ENCODE results near the gene TMTC4.
"Not testable (repeated sequence)": the region's sequence is repeated elsewhere in the genome, so short reads cannot be mapped to it uniquely, and the experiment has no call there.

The TMTC4 gene

GRCh38 chr13:100580045-100580444 lies 94.5 kb downstream of the TMTC4 start:
- no peak for FAIRE-seq

DNA sequence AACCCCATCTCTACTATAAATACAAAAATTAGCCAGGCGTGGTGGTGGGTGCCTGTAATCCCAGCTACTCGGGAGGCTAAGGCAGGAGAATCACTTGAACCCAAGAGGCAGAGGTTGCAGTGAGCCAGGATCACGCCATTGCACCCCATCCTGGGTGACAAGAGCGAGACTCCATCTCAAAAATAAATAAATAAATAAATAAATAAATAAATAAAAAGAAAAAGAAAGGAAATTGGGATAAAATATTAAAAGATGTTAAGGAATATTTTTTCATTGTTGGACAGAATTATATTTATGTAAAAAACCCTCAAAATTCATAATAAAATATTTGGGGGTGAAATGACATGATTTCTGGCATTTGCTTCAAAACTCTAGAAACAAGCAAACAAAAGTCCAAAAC lies 97.4 kb downstream of the TMTC4 start:
- not testable (repeated sequence) for FAIRE-seq

DNA sequence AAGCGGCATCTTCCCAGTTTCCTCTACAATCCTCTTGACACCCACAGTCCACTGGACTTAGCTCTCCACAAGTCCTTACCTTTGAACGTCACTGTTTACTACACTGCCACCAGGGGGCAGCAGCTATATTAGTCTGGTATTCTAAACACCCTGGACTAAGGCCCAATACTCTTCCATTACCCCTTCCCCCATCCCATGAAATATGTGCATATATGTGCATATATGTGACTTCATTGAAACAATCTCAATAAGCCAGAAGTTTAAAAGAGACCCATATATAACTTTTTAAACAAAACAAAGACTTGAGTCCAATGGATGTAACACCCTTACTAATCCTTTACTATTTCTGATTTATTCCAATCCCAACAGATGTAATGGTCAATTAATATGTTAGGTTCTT lies 101.5 kb downstream of the TMTC4 start:
- no peak for FAIRE-seq

DNA sequence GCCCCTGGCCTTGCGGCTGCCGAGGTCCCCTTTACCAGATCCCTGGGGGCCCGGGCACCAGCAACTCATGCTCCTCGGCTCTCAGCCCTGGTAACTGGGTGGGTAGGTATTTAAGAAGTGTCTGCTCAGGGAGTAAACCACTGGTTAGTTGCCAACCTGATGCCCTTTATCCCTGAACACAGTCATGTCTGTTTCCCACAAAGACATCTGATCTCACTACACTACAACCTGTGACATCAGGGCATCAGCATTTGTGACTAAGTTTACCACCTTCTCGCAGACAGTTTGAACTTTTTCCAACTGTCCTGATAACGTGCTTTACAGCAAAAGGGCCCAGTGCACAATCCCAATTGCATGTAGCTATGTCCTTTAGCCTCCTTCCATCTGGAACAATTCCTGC lies 108.1 kb downstream of the TMTC4 start:
- FAIRE-seq, result no peak

DNA sequence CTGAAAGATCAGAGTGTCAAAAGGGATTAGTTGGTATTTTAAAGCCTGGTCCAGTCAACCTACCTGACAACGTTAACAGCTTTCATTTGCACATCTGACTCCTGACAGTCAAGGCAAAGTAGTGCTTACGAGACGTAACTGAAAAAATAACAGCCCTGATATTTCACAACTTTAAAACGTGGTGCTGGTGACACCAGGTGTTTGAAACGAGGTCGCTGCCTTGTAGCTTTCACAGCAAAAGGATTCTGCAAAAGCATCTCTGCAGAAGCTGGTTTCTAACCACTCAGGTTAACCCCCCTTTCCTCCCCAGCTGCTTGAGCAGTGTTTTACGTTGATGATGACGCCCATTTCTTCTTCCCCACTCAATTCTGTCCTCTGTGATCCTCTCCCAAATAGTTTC lies 109.3 kb downstream of the TMTC4 start:
- no peak for FAIRE-seq

GRCh38 chr13:100564444-100565223 lies 110.0 kb downstream of the TMTC4 start:
- no peak for FAIRE-seq

GRCh38 chr13:100563779-100564178 lies 110.8 kb downstream of the TMTC4 start:
- FAIRE-seq, result no peak

GRCh38 chr13:100561599-100562204 lies 112.9 kb downstream of the TMTC4 start:
- FAIRE-seq, result no peak

DNA sequence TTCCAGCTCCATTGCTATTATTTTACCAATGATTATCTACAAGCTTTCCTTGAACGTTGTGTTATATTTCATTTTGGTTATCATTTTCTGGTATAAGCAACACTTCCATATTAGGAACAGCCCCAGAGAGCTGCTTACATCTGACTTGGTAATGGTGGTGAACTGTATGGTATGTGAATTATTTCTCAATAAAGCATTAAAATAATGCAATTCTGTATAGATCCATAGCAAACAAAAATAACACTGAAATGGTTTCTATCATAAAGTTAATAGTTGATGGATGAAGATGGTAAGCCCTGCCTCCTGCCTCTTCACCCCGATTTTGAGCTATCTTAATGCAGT lies 113.5 kb downstream of the TMTC4 start:
- no peak for FAIRE-seq

- FAIRE-seq, result no peak
Measured at GRCh38 chr13:100560498-100561157, 114.0 kb downstream of the TMTC4 start.

GRCh38 chr13:100559886-100560285 lies 114.7 kb downstream of the TMTC4 start:
- FAIRE-seq, result no peak

Data from endometrium (tissue), 2 donors.